ENCODE measurements around the gene ITPKB.

Gene ITPKB

DNA sequence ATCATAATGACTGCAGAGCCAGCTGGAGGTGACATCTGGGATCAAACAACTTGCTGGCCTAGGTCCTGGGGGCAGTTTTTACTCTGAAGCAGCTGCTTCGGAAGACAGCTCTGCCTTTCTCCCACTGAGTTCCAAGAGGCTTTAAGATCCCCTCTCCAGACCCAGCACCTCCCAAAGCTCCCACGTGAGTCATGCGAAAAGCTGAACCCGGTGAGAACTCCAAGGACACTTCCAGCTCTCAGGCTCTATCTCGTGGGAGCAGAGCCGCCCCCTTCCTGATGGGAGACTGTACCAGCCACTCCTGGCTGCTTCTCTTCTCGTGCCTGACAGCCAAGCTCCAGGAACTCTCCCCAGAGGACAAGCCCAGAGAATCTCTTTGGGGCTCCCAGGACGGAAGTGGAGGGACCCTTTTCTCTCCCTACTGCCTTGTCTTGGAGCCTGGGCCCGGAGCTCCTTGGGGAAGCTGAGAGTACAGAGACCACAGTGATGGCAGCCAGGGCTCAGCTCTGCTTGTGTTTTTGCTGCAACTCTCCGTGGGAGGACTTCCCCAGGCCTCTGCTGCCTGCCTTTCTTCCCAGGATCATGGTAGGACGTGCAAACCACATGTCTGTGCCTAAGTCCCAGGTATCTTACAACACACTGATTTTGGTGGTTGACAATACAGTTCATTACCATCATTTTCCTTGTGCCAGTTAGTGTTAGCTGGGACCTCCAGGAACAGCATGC, 149.9 kb downstream of the ITPKB start:
- no peak for DNase-seq (ENCODE audit: extremely low read depth in 1 of 2, low read depth in 1 of 2)

DNA sequence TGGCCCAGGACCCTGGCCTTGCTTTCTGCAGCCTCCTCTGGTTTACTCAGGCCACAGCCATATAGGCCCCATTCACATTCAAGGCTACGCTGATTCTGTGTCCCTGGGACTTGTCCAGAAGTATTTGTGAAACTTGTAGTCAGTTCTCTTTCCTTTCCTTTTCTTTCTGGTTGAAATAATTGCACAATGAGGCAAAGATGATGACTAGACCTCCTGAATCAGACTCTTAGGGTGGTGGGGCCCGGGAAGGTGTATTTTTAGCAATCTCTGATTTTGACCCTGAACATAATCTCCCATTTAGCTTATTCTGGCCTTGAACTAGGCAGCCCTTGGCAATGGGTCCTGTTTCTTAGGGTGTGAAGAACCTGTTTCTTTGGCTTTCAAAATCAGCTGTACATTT, 150.6 kb downstream of the ITPKB start:
- no peak for DNase-seq (ENCODE audit: extremely low read depth in 1 of 2, low read depth in 1 of 2)

DNA sequence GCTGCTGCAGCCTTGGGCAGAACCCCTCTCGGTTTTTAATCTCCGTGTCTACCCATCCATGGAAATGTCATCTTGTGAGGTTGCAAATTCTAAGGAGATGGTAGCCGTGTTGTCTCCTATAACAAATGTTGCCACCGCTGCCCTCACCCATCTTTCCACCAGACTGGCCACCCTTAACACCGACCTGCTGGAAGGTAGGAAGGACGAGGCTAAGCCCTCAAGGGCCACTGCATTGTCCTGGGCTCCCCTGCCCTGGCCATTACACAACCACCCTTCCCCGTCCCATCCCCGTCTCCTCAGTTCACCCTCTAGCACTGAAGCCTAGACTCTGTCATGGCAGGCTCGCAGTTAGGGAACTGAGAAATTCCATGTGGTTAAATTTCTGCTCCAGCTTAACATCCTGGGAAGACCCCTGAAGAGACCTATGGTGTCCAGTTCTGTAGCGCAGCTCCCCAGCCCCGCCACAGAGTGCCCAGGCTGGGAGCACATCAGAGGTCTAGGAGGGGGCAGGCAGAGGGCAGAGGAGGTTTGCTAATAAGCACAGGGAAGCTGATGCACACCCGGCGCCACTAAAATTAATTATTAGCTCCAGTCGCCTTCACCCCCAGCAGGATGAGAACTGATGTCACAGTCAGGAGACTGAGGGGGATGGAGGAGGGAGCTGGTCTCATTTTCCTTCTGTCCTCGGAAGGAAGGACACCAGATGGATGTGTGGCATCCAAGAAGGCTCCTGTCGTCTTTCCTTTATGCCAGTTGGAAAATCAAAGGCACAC, 152.2 kb downstream of the ITPKB start:
- no peak for DNase-seq (ENCODE audit: extremely low read depth in 1 of 2, low read depth in 1 of 2)

DNA sequence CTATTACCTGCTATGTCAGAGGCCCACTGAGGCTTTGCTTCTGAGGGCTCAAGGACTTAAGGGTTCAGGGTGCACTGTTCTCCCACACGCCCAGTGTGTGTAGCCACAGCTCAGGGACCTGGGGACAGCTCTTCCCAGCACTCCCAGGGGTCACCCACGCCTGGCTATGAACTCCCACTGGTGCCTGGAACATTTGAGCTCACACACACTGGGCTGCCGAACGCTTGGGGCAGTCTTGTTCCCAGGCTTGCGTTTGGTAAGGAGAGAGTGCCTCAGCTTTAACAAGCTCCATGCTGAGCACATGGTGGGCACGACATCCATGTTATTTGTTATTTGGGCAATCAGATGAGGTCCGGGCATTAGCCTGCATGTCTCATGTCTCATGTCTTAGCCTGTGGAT, 153.0 kb downstream of the ITPKB start:
- DNase-seq (ENCODE audit: extremely low read depth in 1 of 2, low read depth in 1 of 2), result no peak

DNA sequence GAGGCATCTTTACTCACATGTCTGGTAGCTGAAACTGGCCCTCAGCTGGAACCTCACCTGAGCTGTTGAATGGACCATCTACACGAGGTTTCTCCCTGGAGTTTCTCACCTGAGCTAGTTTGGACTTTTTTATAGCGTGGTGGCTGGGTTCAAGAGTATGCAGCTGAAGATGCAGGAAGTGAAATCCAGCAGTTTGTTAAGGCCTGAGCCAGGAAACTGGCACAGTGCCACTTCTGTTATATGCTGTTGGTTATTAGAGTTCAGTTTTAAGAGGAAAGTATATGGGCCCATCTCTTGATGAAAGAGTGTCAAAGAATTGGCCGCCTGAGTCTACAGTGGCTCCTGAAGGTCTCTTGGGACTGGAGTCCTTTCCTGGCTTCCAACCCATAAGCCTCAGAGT, 154.9 kb downstream of the ITPKB start:
- DNase-seq (ENCODE audit: extremely low read depth in 1 of 2, low read depth in 1 of 2), result no peak

DNA sequence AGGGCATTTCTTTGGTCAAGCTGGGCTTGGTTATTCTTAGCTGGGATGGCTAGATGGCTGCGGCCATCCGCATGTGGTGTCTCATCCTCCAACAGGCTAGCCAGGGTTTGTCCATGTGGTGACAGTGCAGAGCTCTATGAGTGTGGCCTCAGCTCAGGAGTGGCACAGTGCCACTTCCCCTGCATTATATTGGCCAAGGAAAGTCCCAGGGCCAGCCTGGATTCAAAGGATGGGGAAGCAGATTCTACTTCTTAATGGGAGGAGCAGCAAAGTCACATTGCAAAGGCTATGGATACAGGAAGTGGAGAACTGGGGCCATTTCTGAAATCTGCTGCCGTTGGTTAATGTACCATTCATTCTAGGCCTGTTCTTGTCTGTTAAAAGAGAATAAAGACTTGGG, 156.1 kb downstream of the ITPKB start:
- DNase-seq (ENCODE audit: extremely low read depth in 1 of 2, low read depth in 1 of 2), result no peak

Measured in activated CD8-positive, alpha-beta memory T cell treated with anti-CD3 and anti-CD28 coated beads for 1 hour (primary cell).